ENCODE measurements around the gene MLLT3. TPM values are rescaled to one million over a fixed set of nuclear protein-coding genes. Genes with fewer than 3 reads are reported as not detected.
"Not testable (repeated sequence)": the region's sequence is repeated elsewhere in the genome, so short reads cannot be mapped to it uniquely, and the experiment has no call there.

MLLT3 gene
- total RNA-seq, 1 donor from 2014 or later, result 8.8 TPM

DNA sequence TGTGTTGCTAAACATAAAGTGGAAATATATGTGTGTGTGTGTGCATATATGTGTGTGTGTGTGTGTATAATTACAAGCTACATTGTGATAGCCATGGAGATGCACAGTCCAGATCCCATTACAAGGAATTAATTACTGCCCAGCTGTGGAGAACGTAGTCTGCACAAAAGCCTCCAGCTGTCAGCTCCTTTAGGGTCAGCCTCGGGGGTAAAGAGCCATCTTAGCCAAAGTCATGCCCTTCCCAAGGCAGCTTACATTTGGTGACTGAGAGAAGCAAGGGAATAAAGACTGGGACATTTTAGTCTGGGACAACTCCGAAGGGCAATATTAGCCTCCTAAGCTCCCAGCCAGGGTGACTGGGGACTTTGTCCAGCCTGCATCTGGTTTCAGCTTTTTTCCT, 39.9 kb upstream of the MLLT3 start:
- H3K36me3 ChIP-seq, result no peaks in the 10 kb centered on the region
- no peaks in the 10 kb centered on the region for H3K9me3 ChIP-seq
- H3K27ac ChIP-seq, result no peak overlapping the region
- H3K27me3 ChIP-seq, result no peaks in the 10 kb centered on the region
- H3K4me3 ChIP-seq, result no peak overlapping the region
- no peak for TF ChIP-seq POLR2A (IDR thresholded peaks at IDR 0.05)
- TF ChIP-seq, protein P1, sequence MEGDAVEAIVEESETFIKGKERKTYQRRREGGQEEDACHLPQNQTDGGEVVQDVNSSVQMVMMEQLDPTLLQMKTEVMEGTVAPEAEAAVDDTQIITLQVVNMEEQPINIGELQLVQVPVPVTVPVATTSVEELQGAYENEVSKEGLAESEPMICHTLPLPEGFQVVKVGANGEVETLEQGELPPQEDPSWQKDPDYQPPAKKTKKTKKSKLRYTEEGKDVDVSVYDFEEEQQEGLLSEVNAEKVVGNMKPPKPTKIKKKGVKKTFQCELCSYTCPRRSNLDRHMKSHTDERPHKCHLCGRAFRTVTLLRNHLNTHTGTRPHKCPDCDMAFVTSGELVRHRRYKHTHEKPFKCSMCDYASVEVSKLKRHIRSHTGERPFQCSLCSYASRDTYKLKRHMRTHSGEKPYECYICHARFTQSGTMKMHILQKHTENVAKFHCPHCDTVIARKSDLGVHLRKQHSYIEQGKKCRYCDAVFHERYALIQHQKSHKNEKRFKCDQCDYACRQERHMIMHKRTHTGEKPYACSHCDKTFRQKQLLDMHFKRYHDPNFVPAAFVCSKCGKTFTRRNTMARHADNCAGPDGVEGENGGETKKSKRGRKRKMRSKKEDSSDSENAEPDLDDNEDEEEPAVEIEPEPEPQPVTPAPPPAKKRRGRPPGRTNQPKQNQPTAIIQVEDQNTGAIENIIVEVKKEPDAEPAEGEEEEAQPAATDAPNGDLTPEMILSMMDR (IDR thresholded peaks at IDR 0.05), result no peak
- TF ChIP-seq POLR2AphosphoS5 (IDR thresholded peaks at IDR 0.05; ENCODE audit: insufficient read depth in 1 of 2, low read depth in 1 of 2), result no peak
- DNase-seq (ENCODE audit: extremely low spot score in 2 of 2), result no peak
- H3K4me1 ChIP-seq, result peaks cover 4% of the 10 kb centered on the region
- intact Hi-C loops (cut with DNase I), result no loop called here

DNA sequence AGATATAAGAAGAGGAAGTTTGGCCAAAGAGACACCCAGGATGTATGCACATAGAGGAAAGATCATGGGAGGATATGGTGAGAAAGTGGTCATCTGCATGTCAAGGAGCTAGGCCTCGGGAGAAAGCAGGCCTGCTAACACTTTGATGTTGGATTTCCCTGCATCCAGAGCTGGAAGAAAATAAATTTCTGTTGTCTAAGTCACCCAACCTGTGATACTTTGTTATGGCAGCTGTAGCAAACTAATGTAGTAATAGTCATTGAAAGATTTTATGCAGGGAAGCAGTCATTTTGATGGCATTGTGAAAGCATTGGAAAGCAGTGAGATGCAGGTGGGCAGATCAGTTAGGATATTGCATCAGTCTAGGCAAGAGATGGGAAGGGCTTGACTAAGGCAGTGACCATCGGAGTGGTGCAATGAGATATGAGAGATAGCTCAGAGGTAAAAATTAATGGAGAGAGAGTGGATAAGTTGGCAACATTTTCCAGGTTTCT, 37.2 kb upstream of the MLLT3 start:
- DNase-seq (ENCODE audit: extremely low spot score in 2 of 2), result no peak
- no peak overlapping the region for H3K27ac ChIP-seq
- TF ChIP-seq, protein P1 (IDR thresholded peaks at IDR 0.05), result no peak
- TF ChIP-seq POLR2AphosphoS5 (IDR thresholded peaks at IDR 0.05; ENCODE audit: insufficient read depth in 1 of 2, low read depth in 1 of 2) (no peak), POLR2A (IDR thresholded peaks at IDR 0.05) (no peak)
- peaks cover 4% of the 10 kb centered on the region for H3K4me1 ChIP-seq
- intact Hi-C loops (cut with DNase I), result no loop called here
- peak overlapping the region; percentile 46 to 48 for H3K4me3 ChIP-seq
- no peaks in the 10 kb centered on the region for H3K9me3 ChIP-seq
- H3K27me3 ChIP-seq, result no peaks in the 10 kb centered on the region
- H3K36me3 ChIP-seq, result no peaks in the 10 kb centered on the region

DNA sequence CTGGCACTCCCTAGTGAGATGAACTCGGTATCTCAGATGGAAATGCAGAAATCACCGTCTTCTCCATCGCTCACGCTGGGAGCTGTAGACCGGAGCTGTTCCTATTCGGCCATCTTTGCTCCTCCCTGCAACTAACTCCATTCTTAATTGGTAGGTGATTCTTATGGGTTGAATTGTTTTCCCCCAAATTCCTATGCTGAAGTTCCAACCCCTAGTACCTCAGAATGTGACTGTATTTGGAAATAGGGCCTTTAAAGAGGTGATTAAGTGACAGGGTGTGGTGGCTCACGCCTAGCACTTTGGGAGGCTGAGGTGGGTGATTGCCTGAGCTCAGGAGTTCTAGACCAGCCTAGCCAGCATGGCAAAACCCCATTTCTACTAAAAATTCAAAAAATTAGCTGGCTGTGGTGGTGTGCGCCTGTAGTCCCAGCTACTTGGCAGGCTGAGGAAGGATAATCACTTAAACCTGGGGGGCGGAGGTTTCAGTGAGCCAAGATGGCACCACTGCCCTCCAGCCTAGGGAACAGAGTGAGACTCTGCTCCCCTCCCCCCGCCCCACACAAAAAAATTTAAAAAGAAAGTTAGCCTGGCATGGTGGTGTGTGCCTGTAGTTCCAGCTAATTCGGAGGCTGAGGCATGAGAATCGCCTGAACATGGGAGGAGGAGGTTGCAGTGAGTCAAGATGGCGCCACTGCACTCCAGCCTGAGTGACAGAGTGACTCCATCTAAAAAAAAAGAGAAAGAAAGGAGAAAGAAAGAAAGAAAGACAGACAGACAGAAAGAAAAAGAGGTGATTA, 36.6 kb upstream of the MLLT3 start:
- Histone ChIP-seq H3K36me3 (no peaks in the 10 kb centered on the region), H3K27ac (no peak overlapping the region), H3K4me3 (peak overlapping the region; percentile 46 to 48), H3K9me3 (no peaks in the 10 kb centered on the region), H3K4me1 (peaks cover 4% of the 10 kb centered on the region), H3K27me3 (no peaks in the 10 kb centered on the region)
- no peak for TF ChIP-seq POLR2A (IDR thresholded peaks at IDR 0.05)
- TF ChIP-seq, protein P1 (IDR thresholded peaks at IDR 0.05), result no peak
- no peak for DNase-seq (ENCODE audit: extremely low spot score in 2 of 2)
- intact Hi-C loops (cut with DNase I), result no loop called here

DNA sequence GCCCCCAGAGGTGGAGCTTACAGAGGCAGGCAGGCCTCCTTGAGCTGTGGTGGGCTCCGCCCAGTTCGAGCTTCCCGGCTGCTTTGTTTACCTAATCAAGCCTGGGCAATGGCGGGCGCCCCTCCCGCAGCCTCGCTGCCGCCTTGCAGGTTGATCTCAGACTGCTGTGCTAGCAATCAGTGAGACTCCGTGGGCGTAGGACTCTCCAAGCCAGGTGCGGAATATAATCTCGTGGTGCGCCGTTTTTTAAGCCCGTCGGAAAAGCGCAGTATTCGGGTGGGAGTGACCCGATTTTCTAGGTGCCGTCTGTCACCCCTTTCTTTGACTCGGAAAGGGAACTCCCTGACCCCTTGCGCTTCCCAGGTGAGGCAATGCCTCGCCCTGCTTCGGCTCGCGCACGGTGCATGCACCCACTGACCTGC, 36.0 kb upstream of the MLLT3 start:
- H3K36me3 ChIP-seq; intact Hi-C loops (cut with DNase I); H3K4me1 ChIP-seq; H3K27me3 ChIP-seq; H3K9me3 ChIP-seq; H3K27ac ChIP-seq; DNase-seq (ENCODE audit: extremely low spot score in 2 of 2): not testable (repeated sequence)
- peak overlapping the region; percentile 46 to 48 for H3K4me3 ChIP-seq
- peak in 1 of 2 donors; percentile 15 for TF ChIP-seq POLR2AphosphoS5 (IDR thresholded peaks at IDR 0.05; ENCODE audit: insufficient read depth in 1 of 2, low read depth in 1 of 2)

DNA sequence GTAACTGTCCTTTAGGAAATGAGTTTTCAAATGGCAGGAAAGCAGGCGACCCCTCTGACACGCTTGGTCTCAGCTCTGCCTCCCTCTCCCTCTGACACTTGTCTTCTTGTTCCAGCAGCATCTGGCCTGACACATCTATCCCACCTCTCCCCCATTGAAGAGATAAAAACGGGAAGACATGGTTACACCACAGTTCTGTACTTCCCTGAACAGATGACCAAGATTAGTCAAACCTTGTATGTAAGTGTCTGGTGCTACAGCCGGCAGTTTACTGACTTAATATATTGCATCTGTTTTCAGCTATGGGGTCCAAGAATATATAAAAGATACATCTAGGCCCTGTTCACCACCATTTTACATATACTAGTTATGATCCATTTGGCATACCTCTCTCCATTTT, 29.6 kb upstream of the MLLT3 start:
- no peak overlapping the region for H3K27ac ChIP-seq
- no peak for DNase-seq (ENCODE audit: extremely low spot score in 2 of 2)
- intact Hi-C loops (cut with DNase I), result no loop called here
- TF ChIP-seq POLR2AphosphoS5 (IDR thresholded peaks at IDR 0.05; ENCODE audit: insufficient read depth in 1 of 2, low read depth in 1 of 2) (no peak), POLR2A (IDR thresholded peaks at IDR 0.05) (no peak)
- TF ChIP-seq, protein P1 (IDR thresholded peaks at IDR 0.05), result no peak
- no peak overlapping the region for H3K4me3 ChIP-seq
- no peaks in the 10 kb centered on the region for H3K4me1 ChIP-seq
- H3K9me3 ChIP-seq, result no peaks in the 10 kb centered on the region
- no peaks in the 10 kb centered on the region for H3K27me3 ChIP-seq
- H3K36me3 ChIP-seq, result no peaks in the 10 kb centered on the region

Data from vagina (tissue), 2 donors.